ENCODE data around the gene RNASE8. TPM values are rescaled to one million over a fixed set of nuclear protein-coding genes. Genes with fewer than 3 reads are reported as not detected.

RNASE8 gene
- total and polyA plus RNA-seq, 10 of the 15 experiments (the other 5 are each of a cell fraction or from before 2014, with no cell fraction given) = not detected

DNA sequence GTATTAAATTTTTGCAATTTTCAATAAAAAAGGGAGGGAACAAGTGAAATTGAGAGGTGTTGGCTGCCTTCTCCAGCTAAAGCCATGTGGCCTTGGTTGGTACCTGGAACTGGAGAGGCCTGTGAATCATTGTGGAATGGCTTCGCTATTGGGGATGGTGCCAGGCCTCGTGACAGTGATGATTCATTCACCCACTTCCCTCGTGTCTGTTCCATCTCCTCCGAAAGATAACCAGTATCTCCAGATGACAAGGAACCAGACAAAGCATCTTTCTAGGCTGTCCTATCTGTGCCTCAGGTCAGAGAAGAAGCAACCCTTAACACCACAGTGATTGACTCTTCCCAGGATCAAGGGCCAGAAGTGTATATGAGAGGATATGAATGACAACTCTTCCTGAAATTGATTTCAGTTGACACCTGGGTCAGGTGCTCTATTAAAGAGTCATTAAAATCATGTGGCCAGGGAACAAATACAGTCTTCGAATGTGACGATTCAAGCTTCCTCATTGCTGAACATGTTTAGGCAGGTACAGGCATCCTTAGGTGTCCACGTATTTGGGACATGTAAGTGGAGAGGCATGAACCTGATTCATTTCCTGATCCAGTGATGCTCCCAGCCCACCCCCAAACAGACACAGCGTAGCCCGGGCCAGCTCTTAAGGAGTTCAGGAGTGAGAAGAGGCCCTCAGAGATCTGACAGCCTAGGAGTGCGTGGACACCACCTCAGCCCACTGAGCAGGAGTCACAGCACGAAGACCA lies 15.8 kb upstream of the RNASE8 start, which contains the start of gene RNASE7:
TSS of gene RNASE7 (plus strand) at position 687 of the 758 bp plus-strand sequence. CDS start 631 bp downstream, outside the sequence.
- Histone ChIP-seq H3K4me3 (no peak within 1 kb of the TSS), H3K9me3 (replicated peaks; ENCODE audit: control insufficient read depth, insufficient read depth, low read length) (no peaks in the 10 kb centered on the region), H3K79me2 (ENCODE audit: control insufficient read depth, insufficient read depth, low read length) (no peaks in the 10 kb centered on the region), H3K27ac (ENCODE audit: control insufficient read depth, insufficient read depth) (no peak within 1 kb of the TSS), H3K4me2 (ENCODE audit: control insufficient read depth, insufficient read depth) (no peak within 1 kb of the TSS), H3K27me3 (replicated peaks in 1 of 2; ENCODE audit: control insufficient read depth in 2 of 2, insufficient read depth in 2 of 2, low read length in 1 of 2) (peaks cover 0 to 11% of the 10 kb centered on the region in 2 experiments; a peak in 2 of 4 replicates), H3K36me3 (ENCODE audit: control insufficient read depth in 2 of 2, insufficient read depth in 2 of 2, low read length in 1 of 2) (no peaks in the 10 kb centered on the region), H3K9ac (ENCODE audit: control insufficient read depth, insufficient read depth, low read length) (no peak within 1 kb of the TSS), H2AFZ (ENCODE audit: control insufficient read depth, low read depth, low read length) (no peak within 1 kb of the TSS), H4K20me1 (ENCODE audit: control insufficient read depth, insufficient read depth) (no peaks in the 10 kb centered on the region), H3K4me1 (ENCODE audit: control insufficient read depth, insufficient read depth, low read length) (no peaks in the 10 kb centered on the region)
- no peak for ATAC-seq
- intact Hi-C loops (cut with micrococcal nuclease; ENCODE audit: unreplicated experiment) (no loop called here), in situ Hi-C loops (cut with MboI) (no loop called here)
- ChIA-PET CTCF (interaction anchor here (1.0 to 4.3 kb wide), 2 partner anchors 22 to 27 kb away, joined by 3 to 57 read pairs; no protein-coding TSS in a partner anchor), POLR2A (no interaction called here), SMC1A (ENCODE audit: uncharacterized antibody, unreplicated experiment) (interaction anchor here (3.8 kb wide), 1 partner anchor 27 kb away, joined by 36 read pairs; no protein-coding TSS in a partner anchor), RAD21 (ENCODE audit: unreplicated experiment) (interaction anchor here (2.1 to 3.5 kb wide), 2 partner anchors 26 to 27 kb away, joined by 5 to 24 read pairs; no protein-coding TSS in a partner anchor)
- BruUV-seq (replicated peaks) = no TSS peak
- no peak for FAIRE-seq
- TF ChIP-seq POU2F2 (IDR thresholded peaks at IDR 0.05; ENCODE audit: borderline replicate concordance, low read depth, low read length) = no peak
- TF ChIP-seq ZNF217 (IDR thresholded peaks at IDR 0.05) = no peak
- TF ChIP-seq EED (IDR thresholded peaks at IDR 0.05; ENCODE audit: low read depth) = no peak
- TF ChIP-seq TCF12 (IDR thresholded peaks at IDR 0.05; ENCODE audit: low read depth, low read length) = no peak
- TF ChIP-seq, protein P1, sequence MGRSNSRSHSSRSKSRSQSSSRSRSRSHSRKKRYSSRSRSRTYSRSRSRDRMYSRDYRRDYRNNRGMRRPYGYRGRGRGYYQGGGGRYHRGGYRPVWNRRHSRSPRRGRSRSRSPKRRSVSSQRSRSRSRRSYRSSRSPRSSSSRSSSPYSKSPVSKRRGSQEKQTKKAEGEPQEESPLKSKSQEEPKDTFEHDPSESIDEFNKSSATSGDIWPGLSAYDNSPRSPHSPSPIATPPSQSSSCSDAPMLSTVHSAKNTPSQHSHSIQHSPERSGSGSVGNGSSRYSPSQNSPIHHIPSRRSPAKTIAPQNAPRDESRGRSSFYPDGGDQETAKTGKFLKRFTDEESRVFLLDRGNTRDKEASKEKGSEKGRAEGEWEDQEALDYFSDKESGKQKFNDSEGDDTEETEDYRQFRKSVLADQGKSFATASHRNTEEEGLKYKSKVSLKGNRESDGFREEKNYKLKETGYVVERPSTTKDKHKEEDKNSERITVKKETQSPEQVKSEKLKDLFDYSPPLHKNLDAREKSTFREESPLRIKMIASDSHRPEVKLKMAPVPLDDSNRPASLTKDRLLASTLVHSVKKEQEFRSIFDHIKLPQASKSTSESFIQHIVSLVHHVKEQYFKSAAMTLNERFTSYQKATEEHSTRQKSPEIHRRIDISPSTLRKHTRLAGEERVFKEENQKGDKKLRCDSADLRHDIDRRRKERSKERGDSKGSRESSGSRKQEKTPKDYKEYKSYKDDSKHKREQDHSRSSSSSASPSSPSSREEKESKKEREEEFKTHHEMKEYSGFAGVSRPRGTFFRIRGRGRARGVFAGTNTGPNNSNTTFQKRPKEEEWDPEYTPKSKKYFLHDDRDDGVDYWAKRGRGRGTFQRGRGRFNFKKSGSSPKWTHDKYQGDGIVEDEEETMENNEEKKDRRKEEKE (IDR thresholded peaks at IDR 0.05) = no peak
- no peak for TF ChIP-seq NFXL1 (IDR thresholded peaks at IDR 0.05; ENCODE audit: borderline replicate concordance)
- TF ChIP-seq TCF7 (IDR thresholded peaks at IDR 0.05; ENCODE audit: borderline replicate concordance) = no peak
- no peak for TF ChIP-seq STAT3 (IDR thresholded peaks at IDR 0.05; ENCODE audit: low read depth, low read length)
- no peak for TF ChIP-seq ZNF207 (IDR thresholded peaks at IDR 0.05; ENCODE audit: borderline replicate concordance)
- TF ChIP-seq PML (IDR thresholded peaks at IDR 0.05; ENCODE audit: low read length) = no peak
- TF ChIP-seq TBL1XR1 (IDR thresholded peaks at IDR 0.05; ENCODE audit: low read depth, low read length) = no peak
- TF ChIP-seq SIX5 (IDR thresholded peaks at IDR 0.05; ENCODE audit: low read depth, low read length, severe bottlenecking) = no peak
- WGBS (ENCODE audit: insufficient coverage, insufficient replicate concordance, low lambda C conversion rate, missing lambda C conversion rate) = 31% methylated on average over 11 of the region's 11 CpGs
- no peak for DNase-seq (ENCODE audit: low read depth, low spot score)

Measured in GM12878 (cell line).